NCI-H1105 treated with DMSO at 0.1 percent for 48 hours (cell line): ENCODE measurements around the gene CGNL1.
A peak's percentile ranks its signal among the peaks of the same experiment; 100 is the strongest.

ENCODE experiments used
- DNase-seq: peaks from one replicate; lab custom pipeline; 2025; lab: John Stamatoyannopoulos, UW

CGNL1 gene

DNA sequence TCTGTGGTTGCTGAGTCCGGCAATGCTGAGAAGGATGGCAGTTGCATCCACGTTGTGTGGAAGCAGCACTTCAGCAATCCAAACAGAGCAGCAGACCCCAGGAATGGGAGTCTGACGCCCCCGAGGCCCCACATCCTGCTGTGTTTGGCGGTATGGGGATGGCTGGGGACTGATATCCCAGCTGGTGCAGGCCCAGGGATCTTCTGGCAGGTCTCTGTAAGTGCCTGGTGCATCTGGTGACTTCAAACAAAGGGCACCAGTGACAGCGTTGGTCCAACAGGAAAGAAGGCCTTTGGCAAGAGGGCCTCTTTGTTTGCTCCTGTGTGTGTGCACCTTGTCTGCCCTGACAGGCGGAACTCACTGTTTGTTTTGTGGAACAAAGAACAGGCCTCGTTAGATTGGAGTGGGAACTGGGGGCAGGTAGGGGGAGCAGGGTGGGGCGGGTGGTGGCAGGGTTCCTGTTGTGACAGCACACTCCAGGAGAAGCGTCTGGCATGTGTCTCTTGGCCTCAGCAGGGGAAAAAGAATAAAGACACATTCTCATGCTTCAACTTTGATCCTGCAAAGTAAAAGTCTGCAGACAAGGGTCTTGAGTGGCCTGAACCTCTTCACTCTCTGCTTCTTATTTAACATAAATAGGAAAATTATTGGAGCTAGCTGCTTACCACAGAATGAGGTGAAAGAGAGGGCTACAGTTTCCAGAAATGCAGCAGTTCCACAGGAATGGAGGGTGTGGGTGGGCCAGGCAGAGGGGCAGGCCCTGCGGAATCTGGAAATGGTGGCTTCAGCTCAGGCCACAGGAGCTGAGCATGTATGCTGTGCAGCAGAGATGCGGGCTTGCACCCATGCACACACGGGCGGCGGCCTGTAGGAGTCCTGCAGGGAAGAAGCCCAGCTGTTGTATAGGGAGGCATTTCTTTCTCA is 120.9 kb downstream of the CGNL1 start:
- peak; percentile 62 for DNase-seq

GRCh38 chr15:57500256-57500655 is 124.0 kb downstream of the CGNL1 start:
- DNase-seq = no peak

DNA sequence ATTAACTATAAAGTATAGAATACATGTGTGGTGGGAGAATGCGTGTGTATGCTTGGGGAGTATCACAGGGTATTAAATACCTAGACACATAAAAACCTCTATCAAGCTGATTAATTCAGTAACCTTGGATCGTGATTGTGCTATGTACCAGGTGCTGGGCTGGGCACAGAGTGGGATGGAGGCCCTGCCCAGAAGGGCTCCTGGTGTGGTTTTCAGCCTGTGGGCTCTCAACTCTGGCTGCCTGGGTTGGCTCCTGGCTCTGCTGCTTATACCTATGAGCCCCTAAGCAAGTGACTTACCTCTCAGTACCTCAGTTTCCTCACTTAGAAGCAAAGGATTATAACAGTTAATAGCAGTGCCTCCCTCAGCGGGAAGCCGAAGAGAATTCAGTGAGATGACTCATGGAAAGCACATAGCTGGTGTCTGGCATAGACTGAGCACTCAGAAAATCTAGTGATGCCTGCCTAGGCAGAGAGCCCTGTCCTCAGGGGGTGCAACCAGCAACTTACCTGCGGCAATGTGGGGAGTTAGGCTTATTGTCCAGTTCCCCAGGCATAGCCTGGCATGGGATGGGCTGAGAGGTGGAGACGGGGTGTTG is 124.8 kb downstream of the CGNL1 start:
- DNase-seq = no peak

DNA sequence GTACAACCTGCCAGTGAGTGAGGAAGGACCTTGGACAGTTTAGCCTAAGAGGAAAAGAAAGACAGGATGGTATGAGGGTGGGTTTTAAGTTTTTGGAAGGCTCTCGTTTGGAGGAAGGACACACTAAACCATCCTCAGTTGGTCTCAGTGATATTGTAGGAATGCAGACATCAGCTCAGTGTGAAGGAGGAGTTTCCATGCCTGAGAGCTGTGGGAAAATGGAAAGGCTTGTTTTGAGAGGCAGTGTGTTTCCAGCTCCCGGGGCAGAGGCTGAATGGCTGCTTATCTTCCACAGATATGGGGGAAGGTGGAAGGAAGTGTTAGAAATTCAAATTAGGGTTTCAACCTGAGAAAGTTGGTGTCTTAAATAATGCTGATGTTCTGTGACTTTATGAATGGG is 125.8 kb downstream of the CGNL1 start:
- no peak for DNase-seq

GRCh38 chr15:57503051-57503702 is 126.9 kb downstream of the CGNL1 start:
- no peak for DNase-seq

DNA sequence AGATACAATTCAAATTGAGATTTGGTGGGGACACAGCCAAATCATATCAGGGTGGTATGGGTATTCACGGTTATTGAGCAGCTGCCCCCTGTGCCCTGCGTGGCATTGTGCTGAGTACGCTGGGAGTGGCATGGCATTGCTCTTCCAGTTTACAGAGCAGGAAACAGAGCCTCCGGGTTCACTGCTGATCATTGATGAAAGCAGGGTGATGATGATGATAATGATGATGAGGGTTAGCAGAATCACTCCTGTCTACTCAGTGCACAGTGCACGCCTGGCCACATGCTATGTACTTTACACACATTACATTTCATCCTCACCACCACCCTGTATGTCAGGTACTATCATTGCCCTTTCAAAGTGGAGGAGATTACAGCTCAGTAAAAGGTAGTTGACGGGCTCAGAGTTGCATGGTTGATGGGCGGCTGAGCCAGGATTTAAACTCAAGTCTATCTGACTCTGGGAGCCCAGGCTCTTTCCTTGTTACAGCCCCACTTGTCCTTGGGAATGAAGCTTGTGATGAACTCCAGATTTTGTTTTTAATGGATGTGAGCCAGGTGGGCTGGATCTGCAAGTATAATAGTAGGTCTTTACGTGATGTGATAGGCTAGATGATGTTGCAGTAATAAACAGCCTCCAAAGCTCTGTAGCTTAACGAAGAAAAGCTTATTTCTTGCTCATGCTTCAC is 127.8 kb downstream of the CGNL1 start:
- no peak for DNase-seq

DNA sequence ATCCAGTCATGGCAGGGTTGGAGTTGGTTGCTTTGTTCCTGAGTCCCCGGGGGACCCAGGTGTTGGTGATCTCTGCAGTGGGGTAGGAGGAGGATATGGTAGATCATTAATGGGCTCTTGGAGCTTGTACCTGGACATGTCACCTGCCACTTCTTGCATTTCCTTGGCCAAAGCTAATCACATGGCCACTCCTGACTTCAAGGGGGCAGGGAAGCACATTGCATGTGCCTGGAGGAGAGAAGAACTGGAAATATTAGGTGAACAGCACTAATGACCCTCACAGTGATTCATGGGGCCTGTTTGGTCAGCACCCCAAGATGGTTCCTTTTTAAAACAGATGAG is 128.3 kb downstream of the CGNL1 start:
- DNase-seq = no peak

- no peak for DNase-seq
Measured at GRCh38 chr15:57505056-57505715, 128.9 kb downstream of the CGNL1 start.

GRCh38 chr15:57505949-57506391 is 129.7 kb downstream of the CGNL1 start:
- peak; percentile 30 for DNase-seq

DNA sequence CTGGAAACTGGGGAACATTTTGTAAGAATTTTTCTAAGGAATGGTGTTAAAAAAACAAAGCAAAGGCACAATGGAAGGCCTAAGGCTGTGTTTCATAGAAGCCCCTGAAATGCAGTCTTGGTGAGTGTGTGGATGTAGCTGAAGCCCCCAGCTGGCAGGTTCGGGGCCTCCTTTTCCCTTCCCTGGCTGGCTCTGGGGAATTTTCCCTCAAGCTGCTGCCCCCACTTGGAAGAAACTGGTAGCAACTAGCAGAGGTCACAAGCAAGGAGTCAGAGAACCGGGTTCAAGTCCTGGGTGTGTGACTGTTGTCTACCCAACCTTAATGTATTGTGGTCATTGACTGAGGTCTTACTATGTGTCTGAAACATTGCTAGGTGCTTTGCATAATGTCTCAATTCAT is 130.1 kb downstream of the CGNL1 start:
- DNase-seq = no peak

- no peak for DNase-seq
Measured at GRCh38 chr15:57507111-57507510, 130.8 kb downstream of the CGNL1 start.

DNA sequence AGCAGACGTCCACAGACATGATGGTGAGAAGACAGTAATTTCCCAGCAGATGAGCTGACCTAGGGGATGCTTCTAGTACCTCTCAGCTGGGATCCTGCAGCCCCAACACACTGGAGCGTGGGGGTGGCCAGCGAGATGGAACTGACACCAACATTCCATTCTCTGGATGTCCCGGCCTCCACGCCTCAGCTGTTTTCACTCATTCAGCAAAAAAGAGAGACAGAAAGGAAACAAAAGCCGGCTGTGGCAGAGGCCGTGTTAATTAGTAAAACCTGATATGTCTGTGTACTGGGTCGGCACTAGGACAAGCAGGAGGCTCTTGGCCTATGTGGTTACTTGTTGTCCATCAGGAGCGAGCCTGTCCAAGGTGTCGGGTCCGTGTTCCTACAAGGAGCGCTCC is 132.8 kb downstream of the CGNL1 start:
- DNase-seq = no peak

DNA sequence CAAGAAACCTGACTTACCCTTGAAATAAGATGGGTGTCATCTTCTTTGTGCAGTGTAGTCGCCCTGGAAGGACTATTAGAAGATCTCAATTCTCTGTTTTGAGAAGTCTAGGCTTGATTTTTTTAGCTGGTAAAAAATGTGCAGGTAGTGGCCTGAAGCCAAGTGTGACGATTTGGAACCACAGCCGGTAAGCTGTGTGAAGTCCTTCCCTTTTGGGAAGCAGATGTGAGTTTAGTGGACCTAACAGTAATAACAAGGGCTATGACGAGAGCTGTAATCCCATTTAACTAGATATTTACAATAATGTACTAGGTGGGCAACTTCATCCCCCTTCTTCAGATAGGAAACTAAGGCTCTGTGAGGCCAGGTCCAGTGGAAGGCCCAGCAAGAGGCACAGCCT is 133.7 kb downstream of the CGNL1 start:
- no peak for DNase-seq

DNA sequence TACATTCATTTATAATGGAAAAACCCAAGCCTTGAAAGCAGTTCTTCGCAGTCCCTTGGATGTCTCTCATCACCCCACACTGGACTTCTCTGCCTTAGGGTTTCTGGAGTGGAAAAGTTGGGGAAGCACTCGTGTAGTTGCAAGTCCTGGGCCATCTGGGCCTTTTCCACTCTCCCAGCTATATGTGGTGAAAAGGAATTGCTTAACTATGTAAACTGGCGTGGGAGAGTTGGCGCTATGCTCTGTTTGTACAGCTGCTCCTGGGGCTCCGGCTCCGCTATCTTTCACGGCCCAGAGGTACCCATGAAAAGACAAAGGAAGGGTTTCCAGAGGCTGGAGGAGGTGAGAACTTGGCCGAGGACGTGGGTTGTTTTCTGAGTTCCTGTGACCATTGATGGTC is 134.3 kb downstream of the CGNL1 start:
- peak; percentile 82 for DNase-seq

DNA sequence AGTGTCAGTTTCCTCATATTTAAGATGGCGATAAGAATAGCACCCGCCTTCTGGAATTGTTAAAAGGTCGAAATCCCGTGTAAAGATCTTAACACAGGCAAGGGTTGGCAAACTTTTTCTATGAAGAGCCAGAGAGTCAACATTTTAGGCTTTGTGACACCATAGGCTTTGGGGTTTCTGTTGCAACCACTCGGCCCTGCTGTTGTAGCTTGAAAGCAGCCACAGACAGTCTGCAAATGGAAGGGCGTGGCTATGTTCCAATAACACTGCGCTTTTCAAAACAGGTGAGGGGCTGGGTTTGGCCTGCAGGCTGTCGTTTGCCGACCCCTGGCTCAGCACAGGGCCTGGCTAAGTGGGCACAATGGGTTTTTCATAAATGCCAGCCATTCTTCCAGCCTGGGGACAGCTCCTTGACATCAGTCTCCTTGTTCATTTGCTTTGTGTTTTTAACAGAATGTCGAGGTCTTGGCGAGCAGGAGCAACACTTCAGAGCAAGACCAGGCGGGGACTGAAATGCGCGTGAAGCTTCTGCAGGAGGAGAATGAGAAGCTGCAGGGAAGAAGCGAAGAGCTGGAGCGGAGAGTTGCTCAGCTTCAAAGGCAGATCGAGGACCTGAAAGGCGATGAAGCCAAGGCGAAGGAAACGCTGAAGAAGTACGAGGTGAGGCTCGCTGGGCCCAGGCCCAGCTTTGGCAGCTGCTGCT is 140.2 kb downstream of the CGNL1 start:
- DNase-seq = no peak

- DNase-seq = no peak
Measured at GRCh38 chr15:57517030-57517671, 140.8 kb downstream of the CGNL1 start.

DNA sequence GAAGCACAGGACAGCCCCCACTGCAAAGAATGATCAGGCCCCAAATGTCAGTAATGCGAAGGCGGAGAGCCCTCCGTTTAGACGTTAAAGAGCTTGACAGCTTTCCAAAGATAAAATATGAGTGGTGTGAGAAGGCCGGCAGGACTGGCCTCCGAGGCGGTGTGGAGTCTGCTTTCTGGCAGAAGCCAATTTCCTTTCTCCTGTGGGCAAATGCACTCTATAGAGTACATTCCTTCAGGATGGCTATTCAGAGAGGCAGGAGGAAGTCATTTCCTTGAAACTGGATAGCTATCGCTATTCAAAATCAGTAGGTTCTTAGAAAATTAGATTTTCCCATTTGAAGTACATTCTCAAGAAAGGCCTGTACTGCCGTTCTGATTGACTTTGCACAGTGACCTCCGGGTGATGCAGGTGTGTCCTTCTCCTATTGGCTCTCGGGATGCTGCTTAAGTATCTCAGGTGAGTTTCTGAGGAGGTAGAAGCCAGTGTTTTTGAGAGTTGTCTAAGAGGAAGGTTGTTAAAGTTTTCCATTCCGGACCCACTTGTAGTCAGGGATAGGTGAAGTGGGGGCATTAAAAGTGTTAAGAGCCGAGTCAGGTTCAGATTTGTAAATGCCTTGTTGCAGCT is 142.6 kb downstream of the CGNL1 start:
- no peak for DNase-seq

DNA sequence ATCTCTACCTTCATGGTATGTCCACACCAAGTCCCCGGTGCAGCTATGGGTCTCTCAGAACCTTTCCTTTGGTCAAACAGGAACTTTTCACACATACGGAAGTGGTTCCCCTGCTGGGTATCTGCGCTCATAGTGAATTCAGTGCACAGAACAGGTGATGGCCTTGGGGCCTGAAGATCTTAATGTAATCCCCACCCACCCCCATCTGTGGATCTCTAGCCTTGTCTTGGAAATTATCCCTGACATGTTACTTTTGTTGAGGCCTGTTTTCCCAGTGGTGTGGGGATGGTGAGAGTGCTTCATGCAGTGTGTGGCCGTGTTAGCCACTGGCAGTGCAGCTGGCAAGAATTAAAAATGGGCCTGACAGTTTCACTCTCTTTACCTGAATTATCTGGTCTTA is 143.5 kb downstream of the CGNL1 start:
- no peak for DNase-seq

GRCh38 chr15:57521503-57521902 is 145.2 kb downstream of the CGNL1 start:
- no peak for DNase-seq

- no peak for DNase-seq
Measured at GRCh38 chr15:57522148-57522547, 145.8 kb downstream of the CGNL1 start.
